ENCODE data around the gene SLCO2B1.

DNA sequence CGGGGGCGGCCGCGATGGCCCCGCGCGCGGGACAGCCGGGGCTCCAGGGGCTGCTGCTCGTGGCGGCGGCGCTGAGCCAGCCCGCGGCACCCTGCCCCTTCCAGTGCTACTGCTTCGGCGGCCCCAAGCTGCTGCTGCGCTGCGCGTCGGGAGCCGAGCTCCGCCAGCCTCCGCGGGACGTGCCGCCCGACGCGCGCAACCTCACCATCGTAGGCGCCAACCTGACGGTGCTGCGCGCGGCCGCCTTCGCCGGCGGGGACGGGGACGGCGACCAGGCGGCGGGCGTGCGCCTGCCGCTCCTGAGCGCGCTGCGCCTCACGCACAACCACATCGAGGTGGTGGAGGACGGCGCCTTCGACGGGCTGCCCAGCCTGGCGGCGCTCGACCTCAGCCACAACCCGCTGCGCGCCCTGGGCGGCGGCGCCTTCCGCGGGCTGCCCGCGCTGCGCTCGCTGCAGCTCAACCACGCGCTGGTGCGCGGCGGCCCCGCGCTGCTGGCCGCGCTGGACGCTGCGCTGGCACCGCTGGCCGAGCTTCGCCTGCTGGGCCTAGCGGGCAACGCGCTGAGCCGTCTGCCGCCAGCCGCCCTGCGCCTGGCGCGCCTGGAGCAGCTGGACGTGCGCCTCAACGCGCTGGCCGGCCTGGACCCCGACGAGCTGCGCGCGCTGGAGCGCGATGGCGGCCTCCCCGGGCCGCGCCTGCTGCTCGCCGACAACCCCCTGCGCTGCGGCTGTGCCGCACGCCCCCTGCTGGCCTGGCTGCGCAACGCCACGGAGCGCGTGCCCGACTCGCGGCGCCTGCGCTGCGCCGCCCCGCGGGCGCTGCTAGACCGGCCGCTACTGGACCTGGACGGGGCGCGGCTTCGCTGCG lies 90.4 kb downstream of the SLCO2B1 start:
- TF ChIP-seq, protein P1, sequence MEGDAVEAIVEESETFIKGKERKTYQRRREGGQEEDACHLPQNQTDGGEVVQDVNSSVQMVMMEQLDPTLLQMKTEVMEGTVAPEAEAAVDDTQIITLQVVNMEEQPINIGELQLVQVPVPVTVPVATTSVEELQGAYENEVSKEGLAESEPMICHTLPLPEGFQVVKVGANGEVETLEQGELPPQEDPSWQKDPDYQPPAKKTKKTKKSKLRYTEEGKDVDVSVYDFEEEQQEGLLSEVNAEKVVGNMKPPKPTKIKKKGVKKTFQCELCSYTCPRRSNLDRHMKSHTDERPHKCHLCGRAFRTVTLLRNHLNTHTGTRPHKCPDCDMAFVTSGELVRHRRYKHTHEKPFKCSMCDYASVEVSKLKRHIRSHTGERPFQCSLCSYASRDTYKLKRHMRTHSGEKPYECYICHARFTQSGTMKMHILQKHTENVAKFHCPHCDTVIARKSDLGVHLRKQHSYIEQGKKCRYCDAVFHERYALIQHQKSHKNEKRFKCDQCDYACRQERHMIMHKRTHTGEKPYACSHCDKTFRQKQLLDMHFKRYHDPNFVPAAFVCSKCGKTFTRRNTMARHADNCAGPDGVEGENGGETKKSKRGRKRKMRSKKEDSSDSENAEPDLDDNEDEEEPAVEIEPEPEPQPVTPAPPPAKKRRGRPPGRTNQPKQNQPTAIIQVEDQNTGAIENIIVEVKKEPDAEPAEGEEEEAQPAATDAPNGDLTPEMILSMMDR (IDR thresholded peaks at IDR 0.05; ENCODE audit: insufficient read depth, low read depth, low read length): peak; percentile 53
- peak; percentile 22 for TF ChIP-seq EZH2 (IDR thresholded peaks at IDR 0.05; ENCODE audit: insufficient read depth, low read length)
